HG03442 (cell line): ENCODE data around the gene NRCAM.

Experiments
- ATAC-seq: cut with Tn5 transposase; IDR thresholded peaks from one replicate; pipeline ENCODE4 v1.9.1; 2021; ENCODE audit warnings: mild to moderate bottlenecking, moderate library complexity; ENCODE audit not compliant: unreplicated experiment

Gene NRCAM

DNA sequence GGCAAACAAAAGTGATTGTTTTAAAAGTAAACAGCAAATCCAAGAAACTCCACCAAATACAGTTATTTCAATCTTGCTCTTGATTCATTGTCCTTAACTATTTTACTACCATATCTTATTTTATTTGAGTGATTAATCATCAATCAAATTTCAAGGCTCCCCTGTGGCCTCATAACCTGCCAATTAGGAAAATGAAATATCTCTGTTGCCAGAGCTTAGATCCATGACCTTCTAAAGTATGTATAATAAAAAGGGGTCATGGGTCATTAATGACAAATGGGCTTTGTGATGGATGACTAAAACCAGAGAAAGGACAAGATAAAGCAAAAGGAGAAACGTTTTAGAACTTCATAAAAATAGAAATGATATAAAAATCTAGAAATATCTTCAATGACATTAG is 28.5 kb downstream of the NRCAM start:
- ATAC-seq: no peak

DNA sequence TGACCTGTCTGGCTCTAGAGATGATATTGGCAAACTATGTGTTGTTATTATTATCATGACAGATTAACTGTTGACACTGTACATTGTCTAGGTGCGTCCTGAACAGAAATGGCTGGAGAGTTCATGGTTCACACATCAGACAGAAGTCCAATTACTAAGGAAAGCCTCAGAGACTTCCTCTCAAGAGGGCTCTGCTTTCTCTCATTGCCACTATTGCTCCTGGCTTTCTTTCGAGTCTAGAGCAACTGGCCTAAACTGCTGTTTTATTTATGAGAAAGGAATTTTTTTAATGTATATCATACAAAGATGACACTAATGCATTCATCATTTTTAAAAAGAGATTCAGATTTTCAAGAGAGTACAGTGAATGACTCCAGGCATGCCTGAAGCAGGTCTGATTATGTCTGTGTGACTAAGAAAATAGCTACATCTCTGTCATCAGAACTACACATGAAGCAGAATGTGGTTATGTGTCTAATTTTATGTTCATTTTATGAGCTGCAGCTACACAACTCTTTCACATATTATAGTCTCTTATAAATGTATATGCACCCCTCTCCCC is 30.4 kb downstream of the NRCAM start:
- no peak for ATAC-seq

DNA sequence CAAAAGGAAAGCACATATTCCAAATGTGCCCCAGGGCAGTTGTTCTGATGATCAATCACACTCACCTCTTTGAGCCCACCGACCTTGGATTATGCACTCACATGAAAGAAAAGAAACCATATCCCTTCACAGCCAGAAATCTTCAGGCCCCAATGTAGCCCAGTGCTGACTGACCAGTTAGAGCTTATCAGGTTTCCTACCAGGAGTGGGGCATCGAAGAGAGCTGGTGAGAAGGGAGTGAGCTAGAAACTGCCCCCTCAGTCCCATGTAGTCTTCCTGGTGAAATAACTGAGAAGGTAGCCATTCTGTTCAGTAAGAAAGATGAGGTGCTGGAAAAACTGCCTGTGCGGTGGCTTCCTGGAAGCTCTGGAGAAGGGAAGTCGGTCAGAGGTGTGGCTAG is 32.2 kb downstream of the NRCAM start:
- no peak for ATAC-seq

DNA sequence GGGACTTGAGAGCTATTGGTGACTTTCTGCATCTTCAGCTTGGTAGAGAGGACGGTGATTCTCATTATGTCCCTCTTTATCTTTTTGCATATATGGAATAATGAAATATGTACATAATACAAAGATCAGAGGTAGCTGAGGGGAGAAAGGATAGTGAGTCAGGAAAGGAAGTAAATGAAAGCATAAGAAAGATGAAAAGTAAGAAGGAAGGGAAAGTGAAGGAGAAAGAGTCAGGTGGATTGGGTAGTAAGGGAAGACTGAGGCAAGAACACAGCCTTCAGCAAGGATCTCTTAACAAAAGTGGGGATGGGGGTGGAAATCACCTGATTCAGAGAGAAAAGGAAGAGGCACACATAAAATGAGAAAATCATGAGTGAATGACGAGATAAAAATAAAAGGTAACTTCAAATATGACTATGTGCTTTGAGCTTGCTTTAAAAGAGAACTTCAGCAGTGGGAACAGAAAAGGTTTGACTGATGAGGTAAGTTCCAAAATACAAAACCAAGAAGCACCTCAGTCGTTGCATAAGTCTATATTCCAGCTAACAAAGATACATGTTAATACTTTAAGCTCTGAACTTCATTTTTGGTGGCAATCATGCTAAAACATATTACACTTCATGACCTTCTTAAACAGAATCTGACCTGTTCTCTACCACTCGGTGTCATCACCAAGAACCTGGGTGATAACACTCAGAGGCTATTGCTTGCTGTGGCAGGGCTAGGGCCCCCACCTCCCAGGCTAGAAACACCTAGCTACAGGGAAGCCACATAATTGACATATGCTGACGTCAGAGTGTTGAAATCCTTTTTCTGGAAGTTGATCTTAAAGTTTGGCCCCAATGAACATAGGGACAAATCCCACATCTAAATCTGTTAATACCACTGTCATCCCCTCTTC is 32.9 kb downstream of the NRCAM start:
- no peak for ATAC-seq

DNA sequence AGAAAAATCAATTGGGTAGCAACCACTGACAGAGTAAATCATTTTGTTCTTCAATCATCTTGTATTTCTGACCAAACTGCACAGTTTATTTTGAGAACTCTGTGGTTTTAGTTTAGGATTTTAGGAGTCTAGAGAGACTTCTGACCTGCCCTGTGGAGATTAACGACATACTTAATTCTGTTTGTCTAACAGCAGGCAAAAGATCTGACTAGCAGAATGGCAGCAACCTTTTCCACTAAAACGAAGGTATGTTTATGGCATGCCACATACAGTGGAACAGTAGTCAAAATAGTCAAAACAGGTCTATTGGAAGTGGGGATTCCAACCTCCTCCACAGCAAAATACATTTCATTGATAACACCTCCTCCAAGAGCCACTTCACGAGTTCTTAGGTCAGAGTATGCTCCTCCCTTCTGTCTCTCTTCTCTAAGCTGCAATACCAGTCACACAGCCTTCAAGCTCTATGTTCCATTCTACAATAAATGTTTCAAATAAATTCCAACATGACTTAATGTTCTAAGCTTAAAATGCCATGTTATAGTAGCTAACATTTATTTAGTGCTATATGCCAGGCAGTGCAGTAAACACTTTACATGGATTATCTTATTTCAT is 34.4 kb downstream of the NRCAM start:
- no peak for ATAC-seq

DNA sequence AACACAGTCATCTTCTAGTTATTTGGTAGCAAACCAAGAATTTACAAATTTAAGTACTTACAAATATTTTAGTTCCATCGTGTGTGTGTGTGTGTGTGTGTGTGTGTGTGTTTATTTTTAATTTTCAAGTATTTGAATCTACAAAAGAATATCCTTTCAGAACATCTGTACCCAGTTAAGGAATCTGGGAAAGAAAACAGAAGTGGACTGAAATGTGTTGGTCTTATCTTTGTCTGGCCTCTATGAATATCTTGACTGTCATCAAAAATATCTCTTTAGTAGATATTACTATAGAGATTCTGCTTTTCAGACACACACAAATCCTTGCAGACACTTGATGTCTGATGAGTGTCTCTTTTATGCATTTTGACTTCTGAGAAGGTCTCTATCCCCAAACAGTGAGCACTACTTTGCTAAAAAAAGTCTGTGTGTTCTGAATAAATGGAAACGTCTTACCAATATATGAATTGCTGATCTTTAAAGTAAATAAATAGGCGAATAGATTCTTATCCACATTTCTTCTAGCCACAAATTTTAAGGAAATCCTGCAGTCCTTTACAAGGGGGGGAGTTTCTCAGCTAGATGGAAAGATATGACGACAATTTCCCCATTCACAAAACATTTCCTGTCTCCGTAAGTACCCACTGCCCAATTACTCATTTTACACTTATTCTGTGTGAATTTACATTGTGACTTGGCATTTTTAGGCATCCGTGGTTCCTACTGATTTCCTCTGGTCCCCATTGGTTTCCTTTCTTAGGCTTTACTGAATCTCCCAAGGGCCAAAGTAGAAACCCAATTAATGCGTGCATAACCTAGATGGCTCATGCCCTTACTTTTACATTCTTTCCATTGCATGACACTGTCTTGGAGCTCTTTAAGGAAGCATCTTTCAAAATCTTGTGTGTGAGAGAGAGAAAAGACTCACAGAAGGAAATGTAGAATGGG is 36.0 kb downstream of the NRCAM start:
- no peak for ATAC-seq

DNA sequence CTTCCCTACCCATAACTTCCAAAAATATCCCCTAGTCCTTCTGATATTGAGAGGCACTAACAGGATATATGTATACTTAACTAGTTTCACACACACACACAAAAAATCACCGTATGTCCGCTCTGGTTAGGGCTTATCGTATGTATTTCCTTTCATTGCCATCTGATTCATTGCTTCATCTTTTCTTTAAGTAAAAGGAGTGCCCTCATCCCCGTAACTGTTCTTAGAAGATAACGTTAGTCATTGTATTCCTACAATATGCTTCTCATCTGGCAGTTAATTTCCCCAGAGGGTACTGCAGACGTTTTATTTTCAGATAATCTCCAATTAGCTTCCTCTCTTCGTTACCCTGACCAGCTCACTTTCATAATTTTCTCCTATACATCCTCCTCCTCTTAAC is 37.3 kb downstream of the NRCAM start:
- ATAC-seq: no peak

DNA sequence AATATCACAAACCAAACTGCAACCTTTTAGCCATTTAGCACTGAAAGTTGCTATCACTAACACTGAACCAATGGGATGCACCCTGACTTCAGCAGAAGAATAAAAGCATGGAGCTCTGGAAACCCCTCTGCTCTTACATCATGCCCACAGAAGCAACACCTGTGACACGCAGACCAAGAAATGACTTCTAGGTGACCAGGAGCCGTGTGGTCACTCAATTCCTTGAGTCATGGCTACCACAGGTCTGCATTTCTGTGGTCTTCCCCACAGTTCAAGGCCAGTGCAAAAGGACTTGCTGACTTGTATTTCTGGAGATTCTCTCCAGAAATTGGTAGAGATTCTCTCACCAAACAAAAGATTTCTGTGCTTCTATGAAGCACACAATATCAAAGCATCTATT is 38.3 kb downstream of the NRCAM start:
- no peak for ATAC-seq

DNA sequence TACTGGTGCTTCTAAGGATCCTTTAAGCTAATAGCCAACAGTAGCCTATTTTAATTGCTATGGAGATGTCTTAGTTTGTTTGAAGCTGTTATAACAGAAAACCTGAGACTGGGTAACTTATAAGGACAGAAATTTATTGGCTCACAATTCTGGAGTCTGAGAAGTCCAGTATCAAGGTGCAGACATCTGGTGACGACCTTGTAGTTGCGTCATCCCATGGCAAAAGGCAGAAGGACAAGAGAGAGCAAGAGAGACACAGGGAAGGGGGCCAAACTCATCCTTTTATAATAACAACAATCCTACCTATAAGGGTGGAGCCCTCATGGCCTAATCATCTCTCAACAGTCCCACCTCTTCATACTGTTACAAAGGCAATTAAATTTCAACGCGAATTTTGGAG is 39.1 kb downstream of the NRCAM start:
- ATAC-seq: no peak

DNA sequence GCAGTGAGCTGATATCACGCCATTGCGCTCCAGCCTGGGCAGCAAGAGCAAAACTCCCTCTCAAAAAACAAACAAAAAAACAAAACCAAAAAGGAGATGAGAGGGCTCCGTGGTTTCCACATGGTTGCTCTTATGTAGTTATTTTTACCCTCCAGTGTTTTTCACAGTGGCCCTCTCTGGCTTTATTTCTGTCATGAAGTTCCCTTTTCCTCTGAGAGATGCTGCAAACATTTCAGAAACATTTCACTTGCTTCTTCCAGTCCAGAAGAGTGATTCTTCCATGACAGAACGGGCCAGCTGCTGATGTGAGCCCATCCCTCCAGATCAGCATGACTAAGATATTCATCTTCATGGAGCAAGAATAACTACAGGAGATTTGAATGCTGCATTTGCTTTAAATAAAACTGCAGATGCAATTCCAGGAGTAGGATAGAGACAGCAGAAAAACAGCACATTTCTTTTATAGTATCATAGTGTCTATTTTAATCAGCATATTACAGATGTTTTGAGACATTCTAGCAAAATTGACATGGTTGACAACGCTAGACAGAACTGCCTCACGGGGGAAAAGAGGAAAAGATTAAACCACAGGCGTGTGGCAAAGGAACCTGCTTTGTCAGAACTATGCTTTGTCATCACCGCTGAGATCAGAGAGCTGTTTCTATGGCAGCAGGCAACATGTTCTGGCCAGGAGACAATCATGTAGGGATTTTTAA is 40.3 kb downstream of the NRCAM start:
- peak; percentile 83 for ATAC-seq

DNA sequence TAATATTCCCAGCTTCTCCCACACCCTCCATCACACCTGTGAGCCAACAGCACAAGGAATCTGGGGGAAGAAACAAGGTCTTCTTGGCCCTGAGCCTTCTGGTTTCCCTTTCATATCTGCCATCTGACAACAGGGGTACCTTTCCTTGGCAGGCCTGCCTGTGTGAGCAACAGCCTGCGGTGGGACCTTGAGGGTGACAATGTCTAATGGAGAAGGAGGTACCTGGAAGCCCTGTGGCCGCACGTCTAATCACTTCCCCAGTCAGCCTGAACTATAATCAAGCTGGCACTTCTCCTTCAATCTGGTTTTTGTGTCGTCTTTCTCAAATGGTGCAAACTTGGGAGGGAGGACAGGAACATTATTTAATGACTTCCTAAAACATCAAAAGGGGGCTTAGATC is 41.2 kb downstream of the NRCAM start:
- no peak for ATAC-seq

DNA sequence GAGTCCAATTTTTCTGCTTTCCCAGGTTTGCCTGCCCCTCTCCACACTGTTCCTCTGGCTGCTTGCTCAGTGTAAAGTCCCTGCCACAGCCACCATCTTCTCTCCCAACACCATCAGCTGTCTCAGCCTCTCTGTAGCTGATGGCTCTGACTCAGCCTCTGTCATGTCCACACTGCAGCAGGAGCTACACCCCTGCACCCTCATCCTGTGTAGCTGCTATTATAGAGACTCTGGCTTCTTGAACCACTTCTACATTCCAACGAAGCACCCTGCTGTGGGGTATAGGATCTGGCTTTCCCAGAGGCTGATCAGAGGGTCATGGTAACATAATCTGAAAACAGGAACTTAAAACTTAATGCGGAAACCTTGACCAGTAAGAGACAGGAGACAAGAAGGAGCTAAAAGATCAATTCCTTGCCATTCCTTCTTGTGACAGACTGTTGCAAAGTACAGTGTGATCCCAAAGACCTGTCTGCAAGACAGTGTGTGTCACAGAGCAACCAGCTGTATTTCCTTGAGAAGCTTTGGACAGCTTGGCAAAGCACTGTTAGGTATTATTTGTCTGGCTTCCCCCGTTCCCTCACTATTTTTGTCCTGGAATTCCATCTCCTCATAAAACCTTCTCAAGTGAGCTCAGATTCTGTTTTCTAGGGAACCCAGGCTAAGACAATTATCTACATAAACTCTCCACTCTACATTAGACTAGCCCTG is 42.3 kb downstream of the NRCAM start:
- ATAC-seq: no peak

DNA sequence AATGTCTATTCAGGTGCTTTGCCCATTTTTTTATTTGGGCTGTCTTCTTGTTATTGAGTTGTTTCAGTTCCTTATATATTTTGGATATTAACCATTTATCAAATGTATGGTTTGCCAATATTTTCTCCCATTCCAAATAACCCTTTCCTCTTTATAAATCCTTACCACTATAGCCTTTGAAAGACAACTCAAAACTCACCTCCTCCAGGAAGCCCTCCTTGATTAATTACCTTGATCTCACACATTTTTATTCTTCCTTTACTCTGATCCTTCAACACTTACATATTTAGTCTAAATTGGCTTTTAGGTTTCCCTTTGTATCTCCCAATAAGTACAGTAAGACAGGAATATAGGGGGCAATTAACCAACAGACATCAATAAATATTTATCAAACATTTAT is 42.9 kb downstream of the NRCAM start:
- no peak for ATAC-seq

DNA sequence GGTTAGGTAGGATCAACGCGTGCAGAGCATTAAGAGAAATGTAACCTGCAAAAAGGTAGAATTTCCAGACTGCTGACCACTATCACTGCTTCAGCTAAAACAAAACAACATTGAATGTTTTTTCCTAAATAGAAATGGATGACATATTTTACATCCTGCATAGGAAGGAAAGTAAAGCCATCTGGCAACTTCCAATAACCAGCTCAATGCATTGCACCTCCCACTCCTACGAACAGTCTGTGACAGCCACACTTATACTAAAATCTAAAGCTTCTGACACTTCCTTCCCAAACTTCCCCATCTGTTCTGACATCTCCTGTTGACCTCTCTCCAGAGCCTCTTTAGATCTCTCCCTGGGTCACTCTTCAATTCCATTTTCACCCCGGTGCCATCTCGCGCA is 47.1 kb downstream of the NRCAM start:
- ATAC-seq: no peak

DNA sequence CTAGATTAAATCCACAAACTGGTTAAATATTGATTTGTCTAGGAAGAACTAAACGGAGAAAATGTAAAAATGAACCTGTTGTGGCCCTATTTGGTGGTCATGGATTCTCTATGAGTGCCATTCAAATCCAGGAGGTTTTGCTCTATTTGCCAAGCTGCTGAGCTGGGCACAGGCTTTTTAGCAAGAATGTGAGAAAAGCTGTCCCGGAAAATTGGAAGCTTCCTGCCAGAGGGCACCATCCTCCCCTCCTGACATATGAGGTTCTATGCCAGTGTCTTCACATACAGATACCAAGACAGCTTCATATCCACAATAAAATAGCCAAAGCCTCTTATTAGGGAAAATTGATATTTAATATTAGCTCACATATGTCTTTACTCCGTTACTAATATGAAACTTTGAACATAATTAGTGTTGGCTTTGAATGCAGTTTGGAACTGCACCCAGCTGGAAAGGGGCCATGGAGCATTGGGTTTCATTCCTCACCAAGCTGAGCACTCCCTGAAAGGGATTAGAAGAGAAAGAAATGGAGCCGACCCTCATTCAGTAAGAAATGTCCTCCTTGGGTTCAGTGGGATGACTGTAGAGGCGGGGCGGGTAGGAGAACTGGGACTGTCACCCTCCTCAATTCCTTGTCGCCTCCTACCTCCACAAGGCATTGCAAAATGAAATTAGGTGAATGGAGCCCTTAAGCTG is 47.8 kb downstream of the NRCAM start:
- no peak for ATAC-seq

DNA sequence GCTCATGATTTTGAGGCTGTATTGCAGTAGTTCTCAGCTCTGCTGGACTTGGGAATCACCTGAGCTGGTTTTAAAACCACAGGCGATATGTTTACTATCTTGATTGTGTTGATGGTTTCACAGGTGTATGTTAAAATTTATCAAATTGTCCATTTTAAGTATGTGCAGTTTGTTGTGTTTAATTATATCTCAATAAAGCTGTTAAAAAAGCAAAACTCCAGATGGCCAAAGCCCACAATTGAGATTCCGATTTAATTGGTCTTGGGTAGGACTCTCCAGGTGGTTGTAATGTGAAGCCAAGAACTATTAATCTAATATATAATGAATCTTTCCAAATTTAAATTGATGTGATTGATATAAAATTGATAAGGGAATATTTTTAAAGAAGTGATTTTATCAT is 48.6 kb downstream of the NRCAM start:
- ATAC-seq: no peak

DNA sequence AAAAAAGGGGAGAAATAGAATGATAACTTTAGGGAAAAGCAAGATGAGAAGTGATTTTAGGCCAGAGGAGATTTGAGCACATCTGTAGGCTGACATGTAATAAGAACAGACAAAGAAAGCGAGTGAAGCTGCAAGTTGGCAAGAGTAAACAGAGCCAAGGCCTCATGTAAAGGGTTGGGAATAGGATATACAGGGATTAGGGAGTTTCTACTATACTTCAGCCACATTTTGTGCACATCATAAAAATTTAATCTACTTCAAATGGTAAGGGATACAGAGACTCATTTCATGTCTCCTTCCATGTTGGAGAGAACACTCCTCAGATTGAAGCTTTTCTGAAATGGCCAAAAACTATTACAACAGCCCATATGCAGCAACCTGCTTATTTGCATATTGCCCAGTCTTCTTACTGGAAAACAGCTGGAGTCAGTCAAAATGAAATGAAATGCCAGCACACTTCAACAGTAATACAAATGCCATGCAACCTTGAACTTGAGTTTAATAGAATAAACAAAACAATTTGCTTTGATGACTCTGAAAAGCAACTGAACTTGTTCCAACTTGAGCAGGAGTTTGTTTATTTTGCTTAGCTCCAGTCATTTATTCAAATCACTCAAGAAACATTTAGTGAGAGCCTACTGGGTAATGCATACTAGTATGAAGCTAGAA is 49.9 kb downstream of the NRCAM start:
- no peak for ATAC-seq

DNA sequence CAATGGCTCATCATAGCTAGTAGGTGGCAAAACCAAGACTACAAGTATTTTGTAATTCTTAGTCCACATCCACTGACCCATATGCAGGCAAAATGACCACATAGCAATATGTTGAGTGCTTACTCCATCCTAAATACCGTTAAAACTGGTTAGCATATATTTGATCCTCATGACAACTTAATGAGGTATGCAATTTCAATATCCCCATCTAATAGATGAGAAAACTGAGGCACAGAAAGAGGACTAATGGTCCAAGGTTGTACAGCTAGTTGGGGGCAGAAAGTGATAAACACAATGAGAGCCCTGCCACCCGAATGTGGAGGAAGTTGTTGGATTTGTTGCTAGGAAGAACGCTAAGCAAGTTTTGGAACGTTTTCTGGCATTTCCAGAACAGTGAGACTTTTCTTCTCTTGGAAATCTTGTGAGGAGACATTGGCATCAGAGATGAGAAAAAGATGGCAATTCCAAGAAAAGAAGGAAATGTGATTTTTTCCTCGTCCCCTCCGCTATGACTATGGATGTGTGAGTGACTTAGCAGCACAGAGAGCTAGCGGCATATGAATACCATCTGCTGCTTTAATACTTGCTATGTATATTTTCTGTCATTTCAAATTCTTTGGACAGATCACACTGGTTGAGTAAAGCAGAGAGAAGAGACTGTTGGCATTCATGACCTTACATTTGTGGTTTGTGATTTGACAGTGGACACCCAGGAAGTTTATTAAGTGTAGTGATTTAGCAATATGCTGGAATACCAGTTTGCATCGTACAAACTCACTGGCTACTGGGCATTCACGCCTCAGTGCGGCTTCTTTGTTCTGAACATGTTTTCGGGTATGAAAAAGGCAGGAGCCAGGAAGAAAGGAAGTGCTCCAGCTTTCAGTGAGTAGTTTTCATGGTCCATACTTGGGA is 51.5 kb downstream of the NRCAM start:
- ATAC-seq: no peak
